ENCODE measurements around the gene GOLT1A.

DNA sequence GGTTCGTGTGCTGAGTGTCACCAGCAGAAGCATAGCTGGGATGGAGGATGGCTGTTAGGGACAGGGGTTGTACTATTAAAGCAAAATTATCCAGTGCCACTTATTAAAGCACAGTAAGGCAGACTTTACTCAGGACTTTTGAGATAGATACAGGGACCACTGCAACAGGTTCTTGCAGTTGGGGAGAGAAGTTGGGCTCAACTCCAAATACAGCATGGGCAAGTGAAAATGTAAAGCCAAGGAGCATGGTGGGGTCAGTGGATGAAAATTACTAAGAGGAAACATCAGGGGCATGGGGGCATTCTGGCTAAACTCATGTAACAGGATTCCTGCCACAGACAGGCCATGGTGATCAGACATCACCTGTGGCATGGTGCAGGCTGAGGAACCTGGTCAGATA lies 32.7 kb downstream of the GOLT1A start:
- TF ChIP-seq, protein P1, sequence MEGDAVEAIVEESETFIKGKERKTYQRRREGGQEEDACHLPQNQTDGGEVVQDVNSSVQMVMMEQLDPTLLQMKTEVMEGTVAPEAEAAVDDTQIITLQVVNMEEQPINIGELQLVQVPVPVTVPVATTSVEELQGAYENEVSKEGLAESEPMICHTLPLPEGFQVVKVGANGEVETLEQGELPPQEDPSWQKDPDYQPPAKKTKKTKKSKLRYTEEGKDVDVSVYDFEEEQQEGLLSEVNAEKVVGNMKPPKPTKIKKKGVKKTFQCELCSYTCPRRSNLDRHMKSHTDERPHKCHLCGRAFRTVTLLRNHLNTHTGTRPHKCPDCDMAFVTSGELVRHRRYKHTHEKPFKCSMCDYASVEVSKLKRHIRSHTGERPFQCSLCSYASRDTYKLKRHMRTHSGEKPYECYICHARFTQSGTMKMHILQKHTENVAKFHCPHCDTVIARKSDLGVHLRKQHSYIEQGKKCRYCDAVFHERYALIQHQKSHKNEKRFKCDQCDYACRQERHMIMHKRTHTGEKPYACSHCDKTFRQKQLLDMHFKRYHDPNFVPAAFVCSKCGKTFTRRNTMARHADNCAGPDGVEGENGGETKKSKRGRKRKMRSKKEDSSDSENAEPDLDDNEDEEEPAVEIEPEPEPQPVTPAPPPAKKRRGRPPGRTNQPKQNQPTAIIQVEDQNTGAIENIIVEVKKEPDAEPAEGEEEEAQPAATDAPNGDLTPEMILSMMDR (IDR thresholded peaks at IDR 0.05; ENCODE audit: borderline replicate concordance, extremely low read depth, low read length, poor library complexity, severe bottlenecking): no peak
- TF ChIP-seq EZH2 (IDR thresholded peaks at IDR 0.05; ENCODE audit: borderline replicate concordance, low read depth, low read length, severe bottlenecking): no peak
